ENCODE data around the gene DIRAS1.
"Not testable (repeated sequence)": the region's sequence is repeated elsewhere in the genome, so short reads cannot be mapped to it uniquely, and the experiment has no call there.

DIRAS1 gene

GRCh38 chr19:2675892-2676291 is 45.3 kb downstream of the DIRAS1 start:
- no peak overlapping the region for H3K4me3 ChIP-seq (ENCODE audit: low read length)
- TF ChIP-seq ZNF274 (IDR thresholded peaks at IDR 0.05; ENCODE audit: low read depth, low read length), result no peak

- no peak overlapping the region for H3K4me3 ChIP-seq (ENCODE audit: low read length)
- no peak for TF ChIP-seq ZNF274 (IDR thresholded peaks at IDR 0.05; ENCODE audit: low read depth, low read length)
Observed at GRCh38 chr19:2670217-2670616, 51.0 kb downstream of the DIRAS1 start.

- TF ChIP-seq ZNF274 (IDR thresholded peaks at IDR 0.05; ENCODE audit: low read depth, low read length), result no peak
- no peak overlapping the region for H3K4me3 ChIP-seq (ENCODE audit: low read length)
Observed at GRCh38 chr19:2668175-2668763, 52.9 kb downstream of the DIRAS1 start.

GRCh38 chr19:2667349-2667748 is 53.8 kb downstream of the DIRAS1 start:
- H3K4me3 ChIP-seq (ENCODE audit: low read length), result not testable (repeated sequence)

- no peak for TF ChIP-seq ZNF274 (IDR thresholded peaks at IDR 0.05; ENCODE audit: low read depth, low read length)
- no peak overlapping the region for H3K4me3 ChIP-seq (ENCODE audit: low read length)
Observed at GRCh38 chr19:2666344-2666994, 54.7 kb downstream of the DIRAS1 start.

GRCh38 chr19:2665103-2665502 is 56.1 kb downstream of the DIRAS1 start:
- TF ChIP-seq ZNF274 (IDR thresholded peaks at IDR 0.05; ENCODE audit: low read depth, low read length), result no peak
- H3K4me3 ChIP-seq (ENCODE audit: low read length), result no peak overlapping the region

Measured in GM08714 (cell line).